ENCODE data around the gene CYP17A1.

The CYP17A1 gene, protein sequence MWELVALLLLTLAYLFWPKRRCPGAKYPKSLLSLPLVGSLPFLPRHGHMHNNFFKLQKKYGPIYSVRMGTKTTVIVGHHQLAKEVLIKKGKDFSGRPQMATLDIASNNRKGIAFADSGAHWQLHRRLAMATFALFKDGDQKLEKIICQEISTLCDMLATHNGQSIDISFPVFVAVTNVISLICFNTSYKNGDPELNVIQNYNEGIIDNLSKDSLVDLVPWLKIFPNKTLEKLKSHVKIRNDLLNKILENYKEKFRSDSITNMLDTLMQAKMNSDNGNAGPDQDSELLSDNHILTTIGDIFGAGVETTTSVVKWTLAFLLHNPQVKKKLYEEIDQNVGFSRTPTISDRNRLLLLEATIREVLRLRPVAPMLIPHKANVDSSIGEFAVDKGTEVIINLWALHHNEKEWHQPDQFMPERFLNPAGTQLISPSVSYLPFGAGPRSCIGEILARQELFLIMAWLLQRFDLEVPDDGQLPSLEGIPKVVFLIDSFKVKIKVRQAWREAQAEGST

DNA sequence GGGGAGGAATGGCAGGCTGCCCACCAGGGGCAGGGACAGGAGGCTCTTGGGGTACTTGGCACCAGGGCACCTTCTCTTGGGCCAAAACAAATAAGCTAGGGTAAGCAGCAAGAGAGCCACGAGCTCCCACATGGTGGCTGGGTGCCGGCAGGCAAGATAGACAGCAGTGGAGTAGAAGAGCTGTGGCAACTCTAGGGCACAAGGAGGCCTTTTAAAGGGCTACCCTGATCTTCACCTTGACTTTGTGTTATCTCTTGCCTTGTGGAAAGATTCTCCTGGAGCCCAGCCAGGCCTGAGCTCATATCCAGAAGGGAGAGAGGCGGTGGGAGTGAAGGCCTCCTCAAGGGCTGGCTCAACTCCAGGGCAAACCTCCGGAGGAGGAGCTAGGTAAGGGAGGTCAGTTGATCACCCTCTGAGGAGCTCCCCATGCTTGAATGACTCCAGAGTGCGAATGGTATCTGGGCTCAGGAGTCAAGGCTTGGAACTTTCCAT lies at the start of gene CYP17A1:
Gene CYP17A1 (minus strand): TSS at position 184 of the 492 bp plus-strand sequence. CDS start 52 bp downstream, at position 132.
- DNase-seq (ENCODE audit: low spot score) = no peak

GRCh38 chr10:102880256-102880655 lies 43.0 kb upstream of the CYP17A1 start:
- Histone ChIP-seq H3K4me1 (ENCODE audit: insufficient read depth, poor library complexity, severe bottlenecking) (no peaks in the 10 kb centered on the region), H3K36me3 (ENCODE audit: low read depth) (no peaks in the 10 kb centered on the region), H3K27ac (ENCODE audit: poor library complexity, severe bottlenecking) (no peak overlapping the region), H3K4me3 (ENCODE audit: severe bottlenecking) (no peak overlapping the region), H3K9me3 (ENCODE audit: severe bottlenecking) (no peaks in the 10 kb centered on the region), H3K27me3 (ENCODE audit: insufficient read depth, poor library complexity, severe bottlenecking) (no peaks in the 10 kb centered on the region)
- no peak for ATAC-seq (ENCODE audit: low read depth)
- TF ChIP-seq, protein P1, sequence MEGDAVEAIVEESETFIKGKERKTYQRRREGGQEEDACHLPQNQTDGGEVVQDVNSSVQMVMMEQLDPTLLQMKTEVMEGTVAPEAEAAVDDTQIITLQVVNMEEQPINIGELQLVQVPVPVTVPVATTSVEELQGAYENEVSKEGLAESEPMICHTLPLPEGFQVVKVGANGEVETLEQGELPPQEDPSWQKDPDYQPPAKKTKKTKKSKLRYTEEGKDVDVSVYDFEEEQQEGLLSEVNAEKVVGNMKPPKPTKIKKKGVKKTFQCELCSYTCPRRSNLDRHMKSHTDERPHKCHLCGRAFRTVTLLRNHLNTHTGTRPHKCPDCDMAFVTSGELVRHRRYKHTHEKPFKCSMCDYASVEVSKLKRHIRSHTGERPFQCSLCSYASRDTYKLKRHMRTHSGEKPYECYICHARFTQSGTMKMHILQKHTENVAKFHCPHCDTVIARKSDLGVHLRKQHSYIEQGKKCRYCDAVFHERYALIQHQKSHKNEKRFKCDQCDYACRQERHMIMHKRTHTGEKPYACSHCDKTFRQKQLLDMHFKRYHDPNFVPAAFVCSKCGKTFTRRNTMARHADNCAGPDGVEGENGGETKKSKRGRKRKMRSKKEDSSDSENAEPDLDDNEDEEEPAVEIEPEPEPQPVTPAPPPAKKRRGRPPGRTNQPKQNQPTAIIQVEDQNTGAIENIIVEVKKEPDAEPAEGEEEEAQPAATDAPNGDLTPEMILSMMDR (IDR thresholded peaks at IDR 0.05; ENCODE audit: poor library complexity, severe bottlenecking) = no peak
- no peak for DNase-seq (ENCODE audit: low spot score)

More for the DNA sequence above, at the start of gene CYP17A1:
- no peaks in the 10 kb centered on the region for H3K9me3 ChIP-seq (ENCODE audit: severe bottlenecking)
- H3K4me1 ChIP-seq (ENCODE audit: insufficient read depth, poor library complexity, severe bottlenecking) = no peaks in the 10 kb centered on the region
- ATAC-seq (ENCODE audit: low read depth) = no peak
- TF ChIP-seq, protein P1 (IDR thresholded peaks at IDR 0.05; ENCODE audit: poor library complexity, severe bottlenecking) = no peak
- H3K27ac ChIP-seq (ENCODE audit: poor library complexity, severe bottlenecking) = no peak within 1 kb of the TSS
- no peak within 1 kb of the TSS for H3K4me3 ChIP-seq (ENCODE audit: severe bottlenecking)
- H3K36me3 ChIP-seq (ENCODE audit: low read depth) = no peaks in the 10 kb centered on the region
- H3K27me3 ChIP-seq (ENCODE audit: insufficient read depth, poor library complexity, severe bottlenecking) = no peaks in the 10 kb centered on the region

DNA sequence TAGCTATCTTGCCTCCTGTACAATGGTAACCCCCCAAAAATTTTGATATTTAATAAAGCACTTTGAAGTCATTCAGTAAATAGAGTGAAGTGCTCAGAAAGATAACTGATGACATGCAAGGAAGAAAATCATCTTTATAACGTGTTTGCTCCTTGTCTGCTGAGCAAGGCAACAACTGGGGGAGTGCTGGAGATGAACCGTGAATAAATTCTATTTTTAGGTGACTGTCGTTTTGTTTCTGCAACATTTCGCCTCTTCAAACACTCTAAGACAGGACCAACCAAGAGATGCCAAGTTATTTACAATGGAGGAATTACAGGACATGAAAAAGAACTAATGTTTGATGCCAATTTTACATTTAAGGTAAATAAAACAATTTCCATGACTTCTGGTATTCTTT lies 41.4 kb upstream of the CYP17A1 start:
- ATAC-seq (ENCODE audit: low read depth) = no peak
- DNase-seq (ENCODE audit: low spot score) = no peak
- H3K27ac ChIP-seq (ENCODE audit: poor library complexity, severe bottlenecking) = no peak overlapping the region
- H3K9me3 ChIP-seq (ENCODE audit: severe bottlenecking) = no peaks in the 10 kb centered on the region
- TF ChIP-seq, protein P1 (IDR thresholded peaks at IDR 0.05; ENCODE audit: poor library complexity, severe bottlenecking) = no peak
- no peaks in the 10 kb centered on the region for H3K4me1 ChIP-seq (ENCODE audit: insufficient read depth, poor library complexity, severe bottlenecking)
- H3K27me3 ChIP-seq (ENCODE audit: insufficient read depth, poor library complexity, severe bottlenecking) = no peaks in the 10 kb centered on the region
- H3K4me3 ChIP-seq (ENCODE audit: severe bottlenecking) = no peak overlapping the region
- H3K36me3 ChIP-seq (ENCODE audit: low read depth) = no peaks in the 10 kb centered on the region

GRCh38 chr10:102876747-102877153 lies 39.5 kb upstream of the CYP17A1 start:
- ATAC-seq (ENCODE audit: low read depth) (no peak), DNase-seq (ENCODE audit: low spot score) (no peak)
- Histone ChIP-seq H3K27ac (ENCODE audit: poor library complexity, severe bottlenecking) (no peak overlapping the region), H3K27me3 (ENCODE audit: insufficient read depth, poor library complexity, severe bottlenecking) (no peaks in the 10 kb centered on the region), H3K4me1 (ENCODE audit: insufficient read depth, poor library complexity, severe bottlenecking) (no peaks in the 10 kb centered on the region), H3K36me3 (ENCODE audit: low read depth) (no peaks in the 10 kb centered on the region), H3K4me3 (ENCODE audit: severe bottlenecking) (no peak overlapping the region), H3K9me3 (ENCODE audit: severe bottlenecking) (no peaks in the 10 kb centered on the region)
- TF ChIP-seq, protein P1 (IDR thresholded peaks at IDR 0.05; ENCODE audit: poor library complexity, severe bottlenecking) = no peak

DNA sequence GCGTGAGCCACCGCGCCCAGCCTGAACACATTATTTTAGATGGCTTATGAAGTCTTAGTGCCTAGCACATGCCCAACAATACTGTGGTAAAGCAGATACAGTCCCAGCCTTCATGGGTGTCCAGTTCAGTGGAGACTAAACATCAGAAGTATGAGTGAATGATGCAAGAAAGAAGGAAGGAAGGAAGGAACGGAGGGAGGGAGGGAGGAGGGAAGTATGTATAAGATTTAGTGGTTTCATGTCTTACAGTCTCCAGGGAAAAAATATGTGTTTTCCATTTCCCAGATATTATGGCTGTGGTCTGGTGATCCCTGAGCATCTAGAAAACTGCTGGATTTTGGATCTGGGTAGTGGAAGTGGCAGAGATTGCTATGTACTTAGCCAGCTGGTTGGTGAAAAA lies 35.0 kb upstream of the CYP17A1 start:
- no peak for ATAC-seq (ENCODE audit: low read depth)
- H3K4me3 ChIP-seq (ENCODE audit: severe bottlenecking) = no peak overlapping the region
- H3K9me3 ChIP-seq (ENCODE audit: severe bottlenecking) = no peaks in the 10 kb centered on the region
- no peak for DNase-seq (ENCODE audit: low spot score)
- TF ChIP-seq, protein P1 (IDR thresholded peaks at IDR 0.05; ENCODE audit: poor library complexity, severe bottlenecking) = no peak
- H3K4me1 ChIP-seq (ENCODE audit: insufficient read depth, poor library complexity, severe bottlenecking) = no peaks in the 10 kb centered on the region
- no peaks in the 10 kb centered on the region for H3K36me3 ChIP-seq (ENCODE audit: low read depth)
- H3K27me3 ChIP-seq (ENCODE audit: insufficient read depth, poor library complexity, severe bottlenecking) = no peaks in the 10 kb centered on the region
- H3K27ac ChIP-seq (ENCODE audit: poor library complexity, severe bottlenecking) = no peak overlapping the region
